Caco-2 (cell line): Measurements from ENCODE around the gene MIOS. TPM values are rescaled to one million over a fixed set of nuclear protein-coding genes. Genes with fewer than 3 reads are reported as not detected.

Experiments used
- BruUV-seq: library from RNA; stranded (reverse); fragments of 400-500 nt; replicated peaks from 2 replicates; lab custom pipeline; 2021; lab: Mats Ljungman, UMichigan
- CTCF ChIA-PET: fragments of 300-600 bp; sonication (Branson Sonifier 250); formaldehyde crosslinking; loops from one replicate; lab custom pipeline; 2022; ENCODE audit warnings: antibody characterized with exemption; lab: Charles Lee
- POLR2A ChIA-PET: fragments of 300-600 bp; sonication (Branson Sonifier 250); formaldehyde crosslinking; loops from one replicate; lab custom pipeline; 2022; ENCODE audit warnings: antibody characterized with exemption; lab: Charles Lee
- DNase-seq, 2 experiments: peaks; one replicate each; pipeline versions ENCODE4 v3.0.0 to v3.0.0-alpha.2; 2020 to 2022
- H3K27me3 ChIP-seq: replicated peaks from 2 replicates; pipeline ENCODE4 v1.6.0; 2011; ENCODE audit warnings: low read length; ENCODE audit not compliant: control insufficient read depth, insufficient read depth
- H3K36me3 ChIP-seq: 2 replicates; pipeline ENCODE4 v1.5.1; 2011; ENCODE audit warnings: low read length; ENCODE audit not compliant: control insufficient read depth, insufficient read depth
- H3K4me1 ChIP-seq: fragments of 250-450 bp; sonication (Bioruptor Pico); 2 replicates; pipeline ENCODE4 v1.5.1; 2020; ENCODE audit warnings: mild to moderate bottlenecking
- H3K4me3 ChIP-seq: 2 replicates; pipeline ENCODE4 v1.5.1; 2011; ENCODE audit warnings: low read depth, mild to moderate bottlenecking, control low read depth, low read length
- H3K9me3 ChIP-seq: fragments of 250-450 bp; sonication (Bioruptor Pico); 2 replicates; pipeline ENCODE4 v1.5.1; 2020; ENCODE audit warnings: mild to moderate bottlenecking, moderate library complexity
- H3K27ac Mint-ChIP-seq: one replicate; pipeline ENCODE4 v1.8.0; 2022; ENCODE audit warnings: mixed read lengths; ENCODE audit not compliant: unreplicated experiment
- H3K27me3 Mint-ChIP-seq: one replicate; pipeline ENCODE4 v1.8.0; 2022; ENCODE audit warnings: mixed read lengths; ENCODE audit not compliant: insufficient read depth, unreplicated experiment
- H3K36me3 Mint-ChIP-seq: one replicate; pipeline ENCODE4 v1.8.0; 2022; ENCODE audit warnings: mild to moderate bottlenecking, mixed read lengths; ENCODE audit not compliant: insufficient read depth, unreplicated experiment
- H3K4me1 Mint-ChIP-seq: one replicate; pipeline ENCODE4 v1.8.0; 2022; ENCODE audit warnings: low read depth, mixed read lengths; ENCODE audit not compliant: unreplicated experiment
- H3K4me3 Mint-ChIP-seq: one replicate; pipeline ENCODE4 v1.8.0; 2022; ENCODE audit warnings: mild to moderate bottlenecking, moderate library complexity, mixed read lengths; ENCODE audit not compliant: unreplicated experiment
- H3K9me3 Mint-ChIP-seq: one replicate; pipeline ENCODE4 v1.8.0; 2022; ENCODE audit warnings: mixed read lengths; ENCODE audit not compliant: unreplicated experiment
- CTCF ChIP-seq, 2 experiments: fragments of 200-600 bp in 1 of 2; IDR thresholded peaks; 1 replicate in 1 of 2; 2 replicates in 1 of 2; pipeline versions ENCODE4 v1.5.1 to v1.8.0; 2011 to 2022; ENCODE audit warnings: antibody characterized with exemption in 1 of 2, control low read depth in 1 of 2, inconsistent platforms in 1 of 2, low read depth in 1 of 2, low read length in 1 of 2, mild to moderate bottlenecking in 1 of 2, moderate library complexity in 1 of 2; ENCODE audit not compliant: insufficient read depth in 1 of 2, severe bottlenecking in 1 of 2, unreplicated experiment in 1 of 2
- intact Hi-C: fragments of 100-400 bp; cut with micrococcal nuclease; formaldehyde crosslinking; loops from one replicate; pipeline ENCODE4 v1.10.0; 2022; ENCODE audit not compliant: unreplicated experiment
- total RNA-seq: library from RNA; stranded (reverse); gene quantifications from 2 replicates; pipeline ENCODE4 v1.2.3, GENCODE V29; 2022

MIOS gene
- total RNA-seq, 1 experiment from 2014 or later: 37.3 TPM

- BruUV-seq: no TSS peak
- peak overlapping the region; percentile 83 for H3K4me3 ChIP-seq
- peaks cover 24% of the 10 kb centered on the region for H3K4me1 Mint-ChIP-seq
- no peak for TF ChIP-seq CTCF (IDR thresholded peaks at IDR 0.05; ENCODE audit: insufficient read depth in 1 of 2, low read depth in 1 of 2, low read length in 1 of 2, severe bottlenecking in 1 of 2, unreplicated experiment in 1 of 2)
- peak overlapping the region; percentile 88 for H3K4me3 Mint-ChIP-seq
- intact Hi-C loops: no loop called here
- no peaks in the 10 kb centered on the region for H3K9me3 Mint-ChIP-seq
- no peaks in the 10 kb centered on the region for H3K9me3 ChIP-seq
- no peaks in the 10 kb centered on the region for H3K36me3 ChIP-seq
- DNase-seq: no peak
- no peaks in the 10 kb centered on the region for H3K27me3 Mint-ChIP-seq
- H3K27ac Mint-ChIP-seq: peak overlapping the region; percentile 97
- no peaks in the 10 kb centered on the region for H3K27me3 ChIP-seq
- POLR2A ChIA-PET: no interaction called here
- CTCF ChIA-PET: interaction anchor here (1.1 to 1.5 kb wide), 2 partner anchors 457 to 657 kb away, joined by 3 to 4 read pairs; partner anchors contain the start of gene C1GALT1
- H3K4me1 ChIP-seq: peaks cover 15% of the 10 kb centered on the region
- peaks cover 17% of the 10 kb centered on the region for H3K36me3 Mint-ChIP-seq
Measured at GRCh38 chr7:7639421-7639820, 72.7 kb downstream of the MIOS start.

GRCh38 chr7:7639847-7640220 lies 73.2 kb downstream of the MIOS start:
- DNase-seq: no peak
- peaks cover 15% of the 10 kb centered on the region for H3K4me1 ChIP-seq
- Mint-ChIP-seq H3K36me3 (peaks cover 17% of the 10 kb centered on the region), H3K9me3 (no peaks in the 10 kb centered on the region), H3K4me3 (peak overlapping the region; percentile 88), H3K27me3 (no peaks in the 10 kb centered on the region), H3K4me1 (peaks cover 24% of the 10 kb centered on the region), H3K27ac (peak overlapping the region; percentile 97)
- no peaks in the 10 kb centered on the region for H3K36me3 ChIP-seq
- intact Hi-C loops: loop anchor here (1.0 to 2.0 kb wide), 4 partner anchors 74 to 657 kb away; partner anchors contain the start of genes GLCCI1 and MIOS
- H3K9me3 ChIP-seq: no peaks in the 10 kb centered on the region
- no peaks in the 10 kb centered on the region for H3K27me3 ChIP-seq
- TF ChIP-seq CTCF (IDR thresholded peaks at IDR 0.05; ENCODE audit: insufficient read depth in 1 of 2, low read depth in 1 of 2, low read length in 1 of 2, severe bottlenecking in 1 of 2, unreplicated experiment in 1 of 2): no peak
- POLR2A ChIA-PET: interaction anchor here (0.6 kb wide), 1 partner anchor 1771 kb away, joined by 3 read pairs; no protein-coding TSS in a partner anchor
- BruUV-seq: no TSS peak
- H3K4me3 ChIP-seq: peak overlapping the region; percentile 83
- CTCF ChIA-PET: interaction anchor here (0.6 to 1.5 kb wide), 3 partner anchors 125 to 656 kb away, joined by 3 to 4 read pairs (median 4); partner anchors contain the start of gene C1GALT1

GRCh38 chr7:7640221-7641128 lies 73.8 kb downstream of the MIOS start, which contains the start of gene UMAD1:
TSS of gene UMAD1 (plus strand) at chr7:7640752. CDS start at chr7:7673372, 32,620 bp downstream.
- BruUV-seq: no TSS peak
- H3K36me3 Mint-ChIP-seq: peaks cover 17% of the 10 kb centered on the region
- no peaks in the 10 kb centered on the region for H3K27me3 Mint-ChIP-seq
- Histone ChIP-seq H3K4me1 (peaks cover 15% of the 10 kb centered on the region), H3K4me3 (peak within 1 kb of the TSS; percentile 98), H3K9me3 (no peaks in the 10 kb centered on the region), H3K36me3 (no peaks in the 10 kb centered on the region), H3K27me3 (no peaks in the 10 kb centered on the region)
- ChIA-PET CTCF (interaction anchor here (0.6 to 1.5 kb wide), 4 partner anchors 41 to 656 kb away, joined by 3 to 4 read pairs (median 4); partner anchors contain the start of gene C1GALT1), POLR2A (interaction anchor here (0.5 to 1.1 kb wide), 4 partner anchors 73 to 1771 kb away, joined by 3 to 4 read pairs (median 3); no protein-coding TSS in a partner anchor)
- H3K9me3 Mint-ChIP-seq: no peaks in the 10 kb centered on the region
- peak; percentile 99 to 100 for DNase-seq
- TF ChIP-seq CTCF (IDR thresholded peaks at IDR 0.05; ENCODE audit: insufficient read depth in 1 of 2, low read depth in 1 of 2, low read length in 1 of 2, severe bottlenecking in 1 of 2, unreplicated experiment in 1 of 2): no peak
- intact Hi-C loops: loop anchor here (1.0 to 2.0 kb wide), 4 partner anchors 74 to 656 kb away; partner anchors contain the start of genes GLCCI1 and MIOS
- H3K4me1 Mint-ChIP-seq: peaks cover 24% of the 10 kb centered on the region
- H3K4me3 Mint-ChIP-seq: peak within 1 kb of the TSS; percentile 88
- H3K27ac Mint-ChIP-seq: peak within 1 kb of the TSS; percentile 97
